NB4 (cell line): ENCODE data around the gene POLDIP2.

Experiments
- CTCF ChIP-seq: IDR thresholded peaks from one replicate; pipeline ENCODE4 v1.5.1; 2012; ENCODE audit warnings: low read depth, low read length
- MYC ChIP-seq: IDR thresholded peaks from 2 replicates; pipeline ENCODE4 v1.6.1; 2011; ENCODE audit warnings: low read depth, low read length
- POLR2A ChIP-seq: IDR thresholded peaks from 2 replicates; pipeline ENCODE4 v1.6.1; 2011; ENCODE audit warnings: mild to moderate bottlenecking; ENCODE audit not compliant: insufficient read length; ENCODE audit errors: extremely low read depth

GRCh38 chr17:28342313-28342712, 15.0 kb downstream of the POLDIP2 start:
- TF ChIP-seq CTCF: no peak
- TF ChIP-seq POLR2A: no peak
- no peak for TF ChIP-seq MYC
